Brain microvascular endothelial cell (primary cell): ENCODE data around the gene HLA-DOA.

Source experiments
- DNase-seq: peaks from one replicate; pipeline ENCODE4 v3.0.0-alpha.2; 2020
- H3K27ac ChIP-seq: fragments of 250-450 bp; sonication (Bioruptor Pico); 2 replicates; pipeline ENCODE4 v1.5.1; 2020; ENCODE audit warnings: mild to moderate bottlenecking, moderate library complexity
- H3K27me3 ChIP-seq: fragments of 250-450 bp; sonication (Bioruptor Pico); replicated peaks from 2 replicates; pipeline ENCODE4 v1.5.1; 2020; ENCODE audit warnings: mild to moderate bottlenecking
- H3K36me3 ChIP-seq: fragments of 250-450 bp; sonication (Bioruptor Pico); replicated peaks from 2 replicates; pipeline ENCODE4 v1.5.1; 2020; ENCODE audit warnings: mild to moderate bottlenecking
- H3K4me3 ChIP-seq: 2 replicates; pipeline ENCODE4 v1.5.1; 2011; ENCODE audit warnings: low read depth, mild to moderate bottlenecking, control low read depth, low read length, moderate library complexity
- in situ Hi-C: cut with HindIII; loops from 2 replicates; pipeline ENCODE4 v1.10.0; 2017; ENCODE audit warnings: low sequenced_read_pairs, low pct_ligation_motif_present
- TF ChIP-seq, protein P1 (sequence below): IDR thresholded peaks from 2 replicates; pipeline ENCODE4 v1.5.1; 2011; ENCODE audit warnings: low read depth, mild to moderate bottlenecking, moderate library complexity, low read length, control low read depth, inconsistent platforms; ENCODE audit errors: missing control alignments

HLA-DOA gene

DNA sequence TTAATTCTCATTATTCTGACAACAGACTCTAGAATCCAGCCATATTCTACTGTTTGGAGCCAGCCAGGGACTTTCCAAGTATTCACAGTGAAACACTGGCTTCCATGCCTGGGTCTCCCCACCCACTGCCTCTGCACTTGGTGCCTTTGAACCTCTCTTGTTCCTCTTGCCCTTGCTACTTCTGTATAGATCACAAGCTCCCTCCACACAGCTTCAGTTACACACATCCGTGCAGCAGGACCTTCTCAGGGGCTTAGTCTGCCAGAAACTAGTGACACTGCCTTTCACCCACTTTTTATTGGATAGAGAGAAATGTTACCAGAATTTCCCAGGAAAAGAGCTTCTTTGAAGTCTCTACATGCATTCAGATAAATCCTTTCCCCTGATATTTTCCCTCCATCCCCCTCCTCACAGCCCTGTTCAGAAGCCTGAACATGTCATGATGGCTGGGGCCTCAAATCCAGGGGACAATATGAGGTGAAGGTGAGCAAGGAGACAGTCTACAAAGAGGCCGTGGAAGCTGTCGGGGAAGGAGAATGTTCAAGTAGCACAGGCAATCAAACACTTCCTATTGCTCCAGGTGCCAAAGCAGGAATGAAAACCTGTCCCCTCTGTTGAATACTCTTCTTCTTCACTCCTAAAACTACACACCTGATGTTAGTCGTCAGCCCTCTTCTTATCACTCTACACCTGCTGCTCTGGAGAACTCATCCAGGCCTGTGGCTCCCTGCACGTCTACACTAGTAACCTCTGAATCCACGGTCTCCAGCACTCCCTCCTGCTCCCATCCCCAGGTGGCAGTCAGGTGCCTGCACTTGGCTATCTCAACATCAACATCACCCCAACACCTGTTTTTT, 20.2 kb upstream of the HLA-DOA start:
- Histone ChIP-seq H3K27ac (no peak overlapping the region), H3K4me3 (no peak overlapping the region), H3K36me3 (no peaks in the 10 kb centered on the region), H3K27me3 (peaks cover 19% of the 10 kb centered on the region)
- in situ Hi-C loops: no loop called here
- DNase-seq: peak; percentile 6
- TF ChIP-seq, protein P1, sequence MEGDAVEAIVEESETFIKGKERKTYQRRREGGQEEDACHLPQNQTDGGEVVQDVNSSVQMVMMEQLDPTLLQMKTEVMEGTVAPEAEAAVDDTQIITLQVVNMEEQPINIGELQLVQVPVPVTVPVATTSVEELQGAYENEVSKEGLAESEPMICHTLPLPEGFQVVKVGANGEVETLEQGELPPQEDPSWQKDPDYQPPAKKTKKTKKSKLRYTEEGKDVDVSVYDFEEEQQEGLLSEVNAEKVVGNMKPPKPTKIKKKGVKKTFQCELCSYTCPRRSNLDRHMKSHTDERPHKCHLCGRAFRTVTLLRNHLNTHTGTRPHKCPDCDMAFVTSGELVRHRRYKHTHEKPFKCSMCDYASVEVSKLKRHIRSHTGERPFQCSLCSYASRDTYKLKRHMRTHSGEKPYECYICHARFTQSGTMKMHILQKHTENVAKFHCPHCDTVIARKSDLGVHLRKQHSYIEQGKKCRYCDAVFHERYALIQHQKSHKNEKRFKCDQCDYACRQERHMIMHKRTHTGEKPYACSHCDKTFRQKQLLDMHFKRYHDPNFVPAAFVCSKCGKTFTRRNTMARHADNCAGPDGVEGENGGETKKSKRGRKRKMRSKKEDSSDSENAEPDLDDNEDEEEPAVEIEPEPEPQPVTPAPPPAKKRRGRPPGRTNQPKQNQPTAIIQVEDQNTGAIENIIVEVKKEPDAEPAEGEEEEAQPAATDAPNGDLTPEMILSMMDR: no peak

GRCh38 chr6:33028220-33028849, 18.9 kb upstream of the HLA-DOA start:
- Histone ChIP-seq H3K36me3 (no peaks in the 10 kb centered on the region), H3K4me3 (no peak overlapping the region), H3K27me3 (peaks cover 19% of the 10 kb centered on the region), H3K27ac (no peak overlapping the region)
- no peak for DNase-seq
- TF ChIP-seq, protein P1: no peak
- in situ Hi-C loops: no loop called here

DNA sequence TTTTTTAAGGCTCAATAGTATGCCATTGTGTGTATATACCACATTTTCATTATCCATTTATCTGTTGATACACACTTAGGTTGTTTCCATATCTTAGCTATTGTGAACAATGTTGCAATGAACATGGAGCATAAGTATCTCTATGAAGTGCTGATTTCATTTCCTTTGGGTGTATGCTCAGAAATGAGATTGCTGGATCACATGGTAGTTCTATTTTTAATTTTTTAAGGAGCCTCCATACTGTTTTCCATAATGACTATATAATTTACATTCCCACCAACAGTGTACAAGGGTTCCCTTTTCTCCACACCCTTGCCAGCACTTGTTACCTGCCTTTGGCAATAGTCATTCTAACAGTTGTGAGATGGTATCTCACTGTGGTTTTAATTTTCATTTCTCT, 15.1 kb upstream of the HLA-DOA start:
- Histone ChIP-seq H3K27me3 (peaks cover 2% of the 10 kb centered on the region), H3K27ac (no peak overlapping the region), H3K36me3 (no peaks in the 10 kb centered on the region), H3K4me3 (no peak overlapping the region)
- in situ Hi-C loops: no loop called here
- TF ChIP-seq, protein P1: no peak
- no peak for DNase-seq

- no peak overlapping the region for H3K4me3 ChIP-seq
- DNase-seq: no peak
- H3K27ac ChIP-seq: no peak overlapping the region
- TF ChIP-seq, protein P1: no peak
- in situ Hi-C loops: no loop called here
- no peaks in the 10 kb centered on the region for H3K27me3 ChIP-seq
- H3K36me3 ChIP-seq: no peaks in the 10 kb centered on the region
Measured at GRCh38 chr6:33023536-33023935, 14.1 kb upstream of the HLA-DOA start.

DNA sequence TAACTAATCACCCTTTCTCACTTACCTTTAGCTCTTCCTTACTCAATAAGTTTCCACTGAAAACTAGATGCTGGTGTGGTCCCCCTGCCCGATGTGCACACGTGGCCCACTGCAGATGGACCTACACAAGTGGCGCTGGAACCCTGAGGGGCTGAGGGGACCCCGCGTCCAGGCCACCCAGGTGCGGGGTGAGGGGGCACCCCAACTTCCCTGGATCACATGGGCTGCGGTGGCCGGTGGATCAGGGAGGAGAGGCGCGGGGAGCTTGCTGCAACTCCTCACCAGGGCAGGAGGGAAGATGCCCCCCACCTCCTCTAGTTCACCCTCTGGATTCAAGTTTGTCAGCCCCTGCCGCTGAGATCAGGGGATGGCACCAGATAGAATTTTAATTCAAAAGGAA, 12.5 kb upstream of the HLA-DOA start:
- H3K27me3 ChIP-seq: no peaks in the 10 kb centered on the region
- no peak for DNase-seq
- H3K4me3 ChIP-seq: no peak overlapping the region
- no peak overlapping the region for H3K27ac ChIP-seq
- TF ChIP-seq, protein P1: no peak
- in situ Hi-C loops: no loop called here
- H3K36me3 ChIP-seq: no peaks in the 10 kb centered on the region
